ENCODE results near the gene ATP1A1.

Gene ATP1A1

GRCh38 chr1:116380499-116381242 is 7.6 kb downstream of the ATP1A1 start:
- H3K9ac ChIP-seq (ENCODE audit: low read depth, low read length) = no peak overlapping the region
- no peaks in the 10 kb centered on the region for H3K27me3 ChIP-seq (ENCODE audit: control insufficient read depth, insufficient read depth, low read length)
- no peaks in the 10 kb centered on the region for H3K9me3 ChIP-seq (ENCODE audit: control insufficient read depth, insufficient read depth, low read length)
- H3K27ac ChIP-seq (ENCODE audit: low read depth, low read length) = no peak overlapping the region
- H3K4me1 ChIP-seq (ENCODE audit: control insufficient read depth, insufficient read depth, low read length) = peaks cover 52% of the 10 kb centered on the region
- H3K4me3 ChIP-seq (ENCODE audit: low read depth, low read length) = no peak overlapping the region
- peaks cover 26% of the 10 kb centered on the region for H3K36me3 ChIP-seq (ENCODE audit: control insufficient read depth, insufficient read depth, low read length)

- H3K36me3 ChIP-seq (ENCODE audit: control insufficient read depth, insufficient read depth, low read length) = peaks cover 41% of the 10 kb centered on the region
- H3K9me3 ChIP-seq (ENCODE audit: control insufficient read depth, insufficient read depth, low read length) = no peaks in the 10 kb centered on the region
- no peak overlapping the region for H3K27ac ChIP-seq (ENCODE audit: low read depth, low read length)
- H3K4me3 ChIP-seq (ENCODE audit: low read depth, low read length) = no peak overlapping the region
- peaks cover 35% of the 10 kb centered on the region for H3K4me1 ChIP-seq (ENCODE audit: control insufficient read depth, insufficient read depth, low read length)
- H3K27me3 ChIP-seq (ENCODE audit: control insufficient read depth, insufficient read depth, low read length) = no peaks in the 10 kb centered on the region
- no peak overlapping the region for H3K9ac ChIP-seq (ENCODE audit: low read depth, low read length)
Observed at GRCh38 chr1:116382321-116382720, 9.3 kb downstream of the ATP1A1 start.

GRCh38 chr1:116382857-116383483 is 9.9 kb downstream of the ATP1A1 start:
- Histone ChIP-seq H3K27ac (ENCODE audit: low read depth, low read length) (no peak overlapping the region), H3K36me3 (ENCODE audit: control insufficient read depth, insufficient read depth, low read length) (peaks cover 43% of the 10 kb centered on the region), H3K4me1 (ENCODE audit: control insufficient read depth, insufficient read depth, low read length) (peaks cover 29% of the 10 kb centered on the region)

GRCh38 chr1:116386042-116386441 is 13.0 kb downstream of the ATP1A1 start:
- Histone ChIP-seq H3K9me3 (ENCODE audit: control insufficient read depth, insufficient read depth, low read length) (peaks cover 5% of the 10 kb centered on the region), H3K36me3 (ENCODE audit: control insufficient read depth, insufficient read depth, low read length) (peaks cover 74% of the 10 kb centered on the region), H3K27ac (ENCODE audit: low read depth, low read length) (no peak overlapping the region), H3K27me3 (ENCODE audit: control insufficient read depth, insufficient read depth, low read length) (no peaks in the 10 kb centered on the region), H3K9ac (ENCODE audit: low read depth, low read length) (no peak overlapping the region), H3K4me1 (ENCODE audit: control insufficient read depth, insufficient read depth, low read length) (no peaks in the 10 kb centered on the region), H3K4me3 (ENCODE audit: low read depth, low read length) (no peak overlapping the region)

More at GRCh38 chr1:116382857-116383483, 9.9 kb downstream of the ATP1A1 start:
- no peaks in the 10 kb centered on the region for H3K27me3 ChIP-seq (ENCODE audit: control insufficient read depth, insufficient read depth, low read length)
- no peak overlapping the region for H3K9ac ChIP-seq (ENCODE audit: low read depth, low read length)
- H3K9me3 ChIP-seq (ENCODE audit: control insufficient read depth, insufficient read depth, low read length) = no peaks in the 10 kb centered on the region
- H3K4me3 ChIP-seq (ENCODE audit: low read depth, low read length) = no peak overlapping the region

- H3K4me1 ChIP-seq (ENCODE audit: control insufficient read depth, insufficient read depth, low read length) = no peaks in the 10 kb centered on the region
- no peaks in the 10 kb centered on the region for H3K27me3 ChIP-seq (ENCODE audit: control insufficient read depth, insufficient read depth, low read length)
- H3K27ac ChIP-seq (ENCODE audit: low read depth, low read length) = no peak overlapping the region
- H3K36me3 ChIP-seq (ENCODE audit: control insufficient read depth, insufficient read depth, low read length) = peaks cover 89% of the 10 kb centered on the region
- peaks cover 5% of the 10 kb centered on the region for H3K9me3 ChIP-seq (ENCODE audit: control insufficient read depth, insufficient read depth, low read length)
- H3K4me3 ChIP-seq (ENCODE audit: low read depth, low read length) = no peak overlapping the region
- H3K9ac ChIP-seq (ENCODE audit: low read depth, low read length) = no peak overlapping the region
Observed at GRCh38 chr1:116387551-116387950, 14.5 kb downstream of the ATP1A1 start.

GRCh38 chr1:116388122-116388521 is 15.1 kb downstream of the ATP1A1 start:
- H3K36me3 ChIP-seq (ENCODE audit: control insufficient read depth, insufficient read depth, low read length) = peaks cover 94% of the 10 kb centered on the region
- H3K4me3 ChIP-seq (ENCODE audit: low read depth, low read length) = no peak overlapping the region
- no peaks in the 10 kb centered on the region for H3K27me3 ChIP-seq (ENCODE audit: control insufficient read depth, insufficient read depth, low read length)
- H3K4me1 ChIP-seq (ENCODE audit: control insufficient read depth, insufficient read depth, low read length) = no peaks in the 10 kb centered on the region
- H3K9me3 ChIP-seq (ENCODE audit: control insufficient read depth, insufficient read depth, low read length) = peaks cover 5% of the 10 kb centered on the region
- H3K9ac ChIP-seq (ENCODE audit: low read depth, low read length) = no peak overlapping the region
- H3K27ac ChIP-seq (ENCODE audit: low read depth, low read length) = no peak overlapping the region

- Histone ChIP-seq H3K4me1 (ENCODE audit: control insufficient read depth, insufficient read depth, low read length) (no peaks in the 10 kb centered on the region), H3K36me3 (ENCODE audit: control insufficient read depth, insufficient read depth, low read length) (peaks cover 98% of the 10 kb centered on the region), H3K27ac (ENCODE audit: low read depth, low read length) (no peak overlapping the region)
Observed at GRCh38 chr1:116389013-116389412, 16.0 kb downstream of the ATP1A1 start.

GRCh38 chr1:116389686-116390085 is 16.6 kb downstream of the ATP1A1 start:
- Histone ChIP-seq H3K27ac (ENCODE audit: low read depth, low read length) (no peak overlapping the region), H3K27me3 (ENCODE audit: control insufficient read depth, insufficient read depth, low read length) (no peaks in the 10 kb centered on the region), H3K9ac (ENCODE audit: low read depth, low read length) (no peak overlapping the region), H3K36me3 (ENCODE audit: control insufficient read depth, insufficient read depth, low read length) (peaks cover 98% of the 10 kb centered on the region), H3K4me3 (ENCODE audit: low read depth, low read length) (no peak overlapping the region), H3K4me1 (ENCODE audit: control insufficient read depth, insufficient read depth, low read length) (no peaks in the 10 kb centered on the region), H3K9me3 (ENCODE audit: control insufficient read depth, insufficient read depth, low read length) (peaks cover 5% of the 10 kb centered on the region)

More at GRCh38 chr1:116389013-116389412, 16.0 kb downstream of the ATP1A1 start:
- Histone ChIP-seq H3K4me3 (ENCODE audit: low read depth, low read length) (no peak overlapping the region), H3K9me3 (ENCODE audit: control insufficient read depth, insufficient read depth, low read length) (peaks cover 5% of the 10 kb centered on the region), H3K9ac (ENCODE audit: low read depth, low read length) (no peak overlapping the region), H3K27me3 (ENCODE audit: control insufficient read depth, insufficient read depth, low read length) (no peaks in the 10 kb centered on the region)

- Histone ChIP-seq H3K27me3 (ENCODE audit: control insufficient read depth, insufficient read depth, low read length) (no peaks in the 10 kb centered on the region), H3K4me3 (ENCODE audit: low read depth, low read length) (no peak overlapping the region), H3K9me3 (ENCODE audit: control insufficient read depth, insufficient read depth, low read length) (peaks cover 5% of the 10 kb centered on the region), H3K36me3 (ENCODE audit: control insufficient read depth, insufficient read depth, low read length) (peaks cover 98% of the 10 kb centered on the region), H3K27ac (ENCODE audit: low read depth, low read length) (no peak overlapping the region), H3K4me1 (ENCODE audit: control insufficient read depth, insufficient read depth, low read length) (no peaks in the 10 kb centered on the region), H3K9ac (ENCODE audit: low read depth, low read length) (no peak overlapping the region)
Observed at GRCh38 chr1:116390195-116390594, 17.2 kb downstream of the ATP1A1 start.

- H3K27ac ChIP-seq (ENCODE audit: low read depth, low read length) = no peak overlapping the region
- no peak overlapping the region for H3K4me3 ChIP-seq (ENCODE audit: low read depth, low read length)
- H3K27me3 ChIP-seq (ENCODE audit: control insufficient read depth, insufficient read depth, low read length) = no peaks in the 10 kb centered on the region
- H3K36me3 ChIP-seq (ENCODE audit: control insufficient read depth, insufficient read depth, low read length) = peaks cover 99% of the 10 kb centered on the region
- no peak overlapping the region for H3K9ac ChIP-seq (ENCODE audit: low read depth, low read length)
- peaks cover 5% of the 10 kb centered on the region for H3K9me3 ChIP-seq (ENCODE audit: control insufficient read depth, insufficient read depth, low read length)
- no peaks in the 10 kb centered on the region for H3K4me1 ChIP-seq (ENCODE audit: control insufficient read depth, insufficient read depth, low read length)
Observed at GRCh38 chr1:116391185-116391584, 18.1 kb downstream of the ATP1A1 start.

- no peaks in the 10 kb centered on the region for H3K27me3 ChIP-seq (ENCODE audit: control insufficient read depth, insufficient read depth, low read length)
- H3K27ac ChIP-seq (ENCODE audit: low read depth, low read length) = no peak overlapping the region
- H3K36me3 ChIP-seq (ENCODE audit: control insufficient read depth, insufficient read depth, low read length) = peaks cover 98% of the 10 kb centered on the region
- H3K9ac ChIP-seq (ENCODE audit: low read depth, low read length) = no peak overlapping the region
- H3K4me1 ChIP-seq (ENCODE audit: control insufficient read depth, insufficient read depth, low read length) = peaks cover 4% of the 10 kb centered on the region
- peaks cover 5% of the 10 kb centered on the region for H3K9me3 ChIP-seq (ENCODE audit: control insufficient read depth, insufficient read depth, low read length)
- H3K4me3 ChIP-seq (ENCODE audit: low read depth, low read length) = no peak overlapping the region
Observed at GRCh38 chr1:116392717-116393404, 19.8 kb downstream of the ATP1A1 start.

All from HUES48 (cell line).